HepG2 (cell line): ENCODE data around the gene VGF. TPM values are rescaled to one million over a fixed set of nuclear protein-coding genes. Genes with fewer than 3 reads are reported as not detected.

Experiments used
- CBX5 ChIP-seq: sonication (generic); formaldehyde crosslinking; IDR thresholded peaks from 2 replicates; pipeline ENCODE4 v1.4.0; 2020; ENCODE audit warnings: missing genetic modification reagents, borderline replicate concordance
- GTF2F1 ChIP-seq: fragments of 150-350 bp; IDR thresholded peaks from 2 replicates; pipeline ENCODE4 v1.6.1; 2014; ENCODE audit warnings: low read length
- HINFP ChIP-seq: sonication (generic); formaldehyde crosslinking; IDR thresholded peaks from 2 replicates; pipeline ENCODE4 v1.4.0; 2020; ENCODE audit warnings: low read depth, mild to moderate bottlenecking, missing genetic modification reagents
- HNF4A ChIP-seq: sonication (generic); formaldehyde crosslinking; IDR thresholded peaks from 2 replicates; pipeline ENCODE4 v1.4.0; 2020; ENCODE audit warnings: missing genetic modification reagents
- JUN ChIP-seq: sonication (generic); formaldehyde crosslinking; IDR thresholded peaks from 2 replicates; pipeline ENCODE4 v1.4.0; 2020; ENCODE audit warnings: mild to moderate bottlenecking, missing genetic modification reagents
- KDM2A ChIP-seq: sonication (generic); formaldehyde crosslinking; IDR thresholded peaks from 2 replicates; pipeline ENCODE4 v1.4.0; 2020; ENCODE audit warnings: low read depth, missing genetic modification reagents, borderline replicate concordance
- KLF11 ChIP-seq: IDR thresholded peaks from 2 replicates; pipeline ENCODE4 v1.6.1; 2016; ENCODE audit warnings: missing compliant biosample characterization
- KLF9 ChIP-seq: IDR thresholded peaks from 2 replicates; pipeline ENCODE4 v1.6.1; 2016; ENCODE audit warnings: low read depth
- MED1 ChIP-seq: sonication (generic); formaldehyde crosslinking; IDR thresholded peaks from 2 replicates; pipeline ENCODE4 v1.4.0; 2020; ENCODE audit warnings: missing genetic modification reagents
- NCOR1 ChIP-seq: fragments of 200-600 bp; sonication (generic); IDR thresholded peaks from 2 replicates; pipeline ENCODE4 v1.7.0; 2017; ENCODE audit warnings: antibody characterized with exemption, low read length, borderline replicate concordance
- NKX3-1 ChIP-seq: sonication (generic); formaldehyde crosslinking; IDR thresholded peaks from 2 replicates; pipeline ENCODE4 v1.5.0; 2020; ENCODE audit warnings: missing genetic modification reagents
- SALL1 ChIP-seq: sonication (generic); formaldehyde crosslinking; IDR thresholded peaks from 2 replicates; pipeline ENCODE4 v1.8.0; 2022; ENCODE audit warnings: mild to moderate bottlenecking, missing genetic modification reagents
- SIX4 ChIP-seq: sonication (generic); formaldehyde crosslinking; IDR thresholded peaks from 2 replicates; pipeline ENCODE4 v1.4.0; 2020; ENCODE audit warnings: missing genetic modification reagents
- SRY ChIP-seq: sonication (generic); formaldehyde crosslinking; IDR thresholded peaks from 2 replicates; pipeline ENCODE4 v1.8.0; 2022; ENCODE audit warnings: mild to moderate bottlenecking, missing genetic modification reagents
- YEATS2 ChIP-seq: sonication (generic); formaldehyde crosslinking; IDR thresholded peaks from 2 replicates; pipeline ENCODE4 v1.4.0; 2020; ENCODE audit warnings: missing genetic modification reagents, borderline replicate concordance
- YEATS4 ChIP-seq: sonication (generic); formaldehyde crosslinking; IDR thresholded peaks from 2 replicates; pipeline ENCODE4 v1.4.0; 2020; ENCODE audit warnings: missing genetic modification reagents, borderline replicate concordance
- ZFP37 ChIP-seq: sonication (generic); formaldehyde crosslinking; IDR thresholded peaks from 2 replicates; pipeline ENCODE4 v1.4.0; 2020; ENCODE audit warnings: missing genetic modification reagents, borderline replicate concordance
- ZNF234 ChIP-seq: sonication (generic); formaldehyde crosslinking; conservative IDR thresholded peaks from 2 replicates; pipeline ENCODE4 v1.5.1; 2020; ENCODE audit warnings: mild to moderate bottlenecking, missing genetic modification reagents
- ZNF335 ChIP-seq: sonication (generic); formaldehyde crosslinking; IDR thresholded peaks from 2 replicates; pipeline ENCODE4 v1.4.0; 2020; ENCODE audit warnings: missing genetic modification reagents
- ZNF431 ChIP-seq: sonication (generic); formaldehyde crosslinking; IDR thresholded peaks from 2 replicates; pipeline ENCODE4 v1.9.0; 2022; ENCODE audit warnings: missing genetic modification reagents, low read depth, mild to moderate bottlenecking, borderline replicate concordance
- ZNF451 ChIP-seq: sonication (generic); formaldehyde crosslinking; IDR thresholded peaks from 2 replicates; pipeline ENCODE4 v1.5.0; 2020; ENCODE audit warnings: mild to moderate bottlenecking, missing genetic modification reagents
- ZNF501 ChIP-seq: sonication (generic); formaldehyde crosslinking; IDR thresholded peaks from 2 replicates; pipeline ENCODE4 v1.5.1; 2020; ENCODE audit warnings: mild to moderate bottlenecking, moderate library complexity, missing genetic modification reagents
- ZNF589 ChIP-seq: sonication (generic); formaldehyde crosslinking; conservative IDR thresholded peaks from 2 replicates; pipeline ENCODE4 v1.8.0; 2022; ENCODE audit warnings: mild to moderate bottlenecking, moderate library complexity, missing genetic modification reagents
- ZNF619 ChIP-seq: sonication (generic); formaldehyde crosslinking; IDR thresholded peaks from 2 replicates; pipeline ENCODE4 v1.4.0; 2020; ENCODE audit warnings: mild to moderate bottlenecking, missing genetic modification reagents
- ZNF652 ChIP-seq: IDR thresholded peaks from 2 replicates; pipeline ENCODE4 v1.6.1; 2016; ENCODE audit warnings: low read depth, borderline replicate concordance
- ZNF768 ChIP-seq: sonication (generic); formaldehyde crosslinking; IDR thresholded peaks from 2 replicates; pipeline ENCODE4 v1.4.0; 2020; ENCODE audit warnings: missing genetic modification reagents
- ZSCAN20 ChIP-seq: sonication (generic); formaldehyde crosslinking; IDR thresholded peaks from 2 replicates; pipeline ENCODE4 v1.4.0; 2020; ENCODE audit warnings: missing genetic modification reagents, mild to moderate bottlenecking, borderline replicate concordance
- polyA plus RNA-seq, 8 experiments: library from polyadenylated mRNA; depleted of rRNA in 3 of 8; stranded (reverse) in 7 of 8; unstranded in 1 of 8; fragments of >200 nt; fragmentation: Illumina TruSeq in 4 of 8; extraction: Trizol in 4 of 8; gene quantifications; 2 replicates each; pipeline versions ENCODE4 v1.2.1 to v1.2.3, GENCODE V29; 2011 to 2016; ENCODE audit warnings: low read depth in 4 of 8, missing spikeins in 1 of 8, mixed read lengths in 1 of 8; ENCODE audit not compliant: insufficient read depth in 1 of 8
- total RNA-seq, 5 experiments: library from RNA; depleted of rRNA; stranded (reverse); fragments of >200 nt; fragmentation: Illumina TruSeq; extraction: Trizol; gene quantifications; 2 replicates each; pipeline ENCODE4 v1.2.3, GENCODE V29; 2016; ENCODE audit warnings: low read depth in 1 of 5
- TF ChIP-seq, protein P1 (sequence below): sonication (generic); IDR thresholded peaks from 2 replicates; pipeline ENCODE4 v1.6.1; 2016; ENCODE audit warnings: low read depth, borderline replicate concordance
- TF ChIP-seq, protein P2 (sequence below): sonication (generic); formaldehyde crosslinking; IDR thresholded peaks from 2 replicates; pipeline ENCODE4 v1.4.0; 2020; ENCODE audit warnings: mild to moderate bottlenecking, missing genetic modification reagents
- TF ChIP-seq, protein P3 (sequence below): IDR thresholded peaks from 2 replicates; pipeline ENCODE4 v1.6.1; 2016; ENCODE audit warnings: low read depth, borderline replicate concordance

Gene VGF
- total and polyA plus RNA-seq, 2 of the 13 experiments (the other 11 are each of a cell fraction or from before 2014, with no cell fraction given): 0.12 to 0.46 TPM

DNA sequence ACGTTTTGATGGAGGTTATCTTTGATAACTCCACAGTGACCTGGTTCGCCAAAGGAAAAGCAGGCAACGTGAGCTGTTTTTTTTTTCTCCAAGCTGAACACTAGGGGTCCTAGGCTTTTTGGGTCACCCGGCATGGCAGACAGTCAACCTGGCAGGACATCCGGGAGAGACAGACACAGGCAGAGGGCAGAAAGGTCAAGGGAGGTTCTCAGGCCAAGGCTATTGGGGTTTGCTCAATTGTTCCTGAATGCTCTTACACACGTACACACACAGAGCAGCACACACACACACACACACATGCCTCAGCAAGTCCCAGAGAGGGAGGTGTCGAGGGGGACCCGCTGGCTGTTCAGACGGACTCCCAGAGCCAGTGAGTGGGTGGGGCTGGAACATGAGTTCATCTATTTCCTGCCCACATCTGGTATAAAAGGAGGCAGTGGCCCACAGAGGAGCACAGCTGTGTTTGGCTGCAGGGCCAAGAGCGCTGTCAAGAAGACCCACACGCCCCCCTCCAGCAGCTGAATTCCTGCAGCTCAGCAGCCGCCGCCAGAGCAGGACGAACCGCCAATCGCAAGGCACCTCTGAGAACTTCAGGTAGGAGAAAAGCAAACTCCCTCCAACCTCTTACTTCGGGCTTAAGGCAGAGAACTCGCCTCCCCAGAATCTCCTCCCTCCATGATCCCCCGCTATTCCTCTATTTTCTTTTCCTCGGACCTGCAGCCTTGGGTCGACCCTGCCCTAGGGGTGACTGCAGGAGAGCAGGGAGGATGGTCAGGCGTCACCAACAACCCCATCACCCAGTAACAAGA, 38.5 kb downstream of the VGF start, which contains the start of gene SERPINE1 (continued):
- TF ChIP-seq ZNF335 (CRISPR knock-in tag) (no peak), SIX4 (no peak), NCOR1 (peak; percentile 93), ZNF619 (CRISPR knock-in tag) (no peak), YEATS2 (CRISPR knock-in tag) (no peak; the same call in 1 of the 2 replicates), ZNF451 (peak; percentile 85), ZNF768 (CRISPR knock-in tag) (peak; percentile 8; the same call in 1 of the 2 replicates), ZNF589 (CRISPR knock-in tag) (peak; percentile 78; the same call in 1 of the 2 replicates), KLF11 (peak; percentile 45; the same call in 1 of the 2 replicates), YEATS4 (CRISPR knock-in tag) (peak; percentile 71), KDM2A (peak; percentile 48; the same call in 1 of the 2 replicates), ZFP37 (no peak), ZSCAN20 (CRISPR knock-in tag) (no peak), JUN (CRISPR knock-in tag) (peak; percentile 58; the same call in 1 of the 2 replicates), HNF4A (peak; percentile 76), ZNF234 (CRISPR knock-in tag) (no peak), KLF9 (CRISPR knock-in tag) (no peak), NKX3-1 (CRISPR knock-in tag) (0 out of 2 replicates have a peak, but pooled peaks have one; percentile 64), SALL1 (CRISPR knock-in tag) (peak; percentile 89), MED1 (peak; percentile 97), ZNF501 (peak; percentile 76), ZNF652 (CRISPR knock-in tag) (no peak), SRY (CRISPR knock-in tag) (peak; percentile 58), CBX5 (CRISPR knock-in tag) (no peak), GTF2F1 (peak; percentile 54; the same call in 1 of the 2 replicates), ZNF431 (CRISPR knock-in tag) (no peak; the same call in 1 of the 2 replicates), HINFP (no peak; the same call in 1 of the 2 replicates)
- TF ChIP-seq, protein P1, sequence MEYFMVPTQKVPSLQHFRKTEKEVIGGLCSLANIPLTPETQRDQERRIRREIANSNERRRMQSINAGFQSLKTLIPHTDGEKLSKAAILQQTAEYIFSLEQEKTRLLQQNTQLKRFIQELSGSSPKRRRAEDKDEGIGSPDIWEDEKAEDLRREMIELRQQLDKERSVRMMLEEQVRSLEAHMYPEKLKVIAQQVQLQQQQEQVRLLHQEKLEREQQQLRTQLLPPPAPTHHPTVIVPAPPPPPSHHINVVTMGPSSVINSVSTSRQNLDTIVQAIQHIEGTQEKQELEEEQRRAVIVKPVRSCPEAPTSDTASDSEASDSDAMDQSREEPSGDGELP: peak; percentile 98
- TF ChIP-seq, protein P2, sequence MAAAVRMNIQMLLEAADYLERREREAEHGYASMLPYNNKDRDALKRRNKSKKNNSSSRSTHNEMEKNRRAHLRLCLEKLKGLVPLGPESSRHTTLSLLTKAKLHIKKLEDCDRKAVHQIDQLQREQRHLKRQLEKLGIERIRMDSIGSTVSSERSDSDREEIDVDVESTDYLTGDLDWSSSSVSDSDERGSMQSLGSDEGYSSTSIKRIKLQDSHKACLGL (CRISPR knock-in tag): peak; percentile 12; the same call in 1 of the 2 replicates
- TF ChIP-seq, protein P3, sequence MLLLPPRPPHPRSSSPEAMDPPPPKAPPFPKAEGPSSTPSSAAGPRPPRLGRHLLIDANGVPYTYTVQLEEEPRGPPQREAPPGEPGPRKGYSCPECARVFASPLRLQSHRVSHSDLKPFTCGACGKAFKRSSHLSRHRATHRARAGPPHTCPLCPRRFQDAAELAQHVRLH (CRISPR knock-in tag): peak; percentile 9; the same call in 1 of the 2 replicates
